MCF 10A (cell line): Measurements from ENCODE around the gene ZNF606. TPM values are rescaled to one million over a fixed set of nuclear protein-coding genes. Genes with fewer than 3 reads are reported as not detected.

Experiments used
- BruUV-seq: library from RNA; stranded (reverse); fragments of 400-500 nt; replicated peaks from 2 replicates; lab custom pipeline; 2021; lab: Mats Ljungman, UMichigan
- CTCF ChIA-PET: fragments of 300-600 bp; sonication (Branson Sonifier 250); formaldehyde crosslinking; extraction: SDS; loops from one replicate; lab custom pipeline; 2021; ENCODE audit warnings: antibody characterized with exemption, inconsistent platforms; lab: Yijun Ruan, JAX
- POLR2A ChIA-PET: fragments of 300-600, 350-650 bp; sonication (Branson Sonifier 250); formaldehyde crosslinking; extraction: SDS; loops from one replicate; lab custom pipeline; 2020; ENCODE audit warnings: antibody characterized with exemption, inconsistent platforms; lab: Yijun Ruan, JAX
- DNase-seq: peaks from one replicate; pipeline ENCODE4 v3.0.0-alpha.2; 2018; ENCODE audit not compliant: unreplicated experiment
- H3K27ac Mint-ChIP-seq: one replicate; pipeline ENCODE4 v1.8.0; 2022; ENCODE audit warnings: mild to moderate bottlenecking, low read depth, mixed read lengths; ENCODE audit not compliant: unreplicated experiment
- H3K27me3 Mint-ChIP-seq: one replicate; pipeline ENCODE4 v1.8.0; 2022; ENCODE audit warnings: mixed read lengths; ENCODE audit not compliant: insufficient read depth, unreplicated experiment
- H3K36me3 Mint-ChIP-seq: one replicate; pipeline ENCODE4 v1.8.0; 2022; ENCODE audit warnings: mild to moderate bottlenecking, moderate library complexity, mixed read lengths; ENCODE audit not compliant: insufficient read depth, unreplicated experiment
- H3K4me1 Mint-ChIP-seq: one replicate; pipeline ENCODE4 v1.8.0; 2022; ENCODE audit warnings: mixed read lengths; ENCODE audit not compliant: insufficient read depth, unreplicated experiment
- H3K4me3 Mint-ChIP-seq: one replicate; pipeline ENCODE4 v1.8.0; 2022; ENCODE audit warnings: mild to moderate bottlenecking, moderate library complexity, mixed read lengths; ENCODE audit not compliant: unreplicated experiment
- H3K9me3 Mint-ChIP-seq: one replicate; pipeline ENCODE4 v1.8.0; 2022; ENCODE audit warnings: mixed read lengths; ENCODE audit not compliant: unreplicated experiment
- CTCF ChIP-seq: fragments of 200-600 bp; IDR thresholded peaks from one replicate; pipeline ENCODE4 v1.8.0; 2022; ENCODE audit warnings: antibody characterized with exemption, mild to moderate bottlenecking; ENCODE audit not compliant: unreplicated experiment
- intact Hi-C: fragments of 100-400 bp; cut with micrococcal nuclease; formaldehyde crosslinking; loops from 2 replicates; pipeline ENCODE4 v1.14.1; 2022
- total RNA-seq: library from RNA; stranded (reverse); gene quantifications from 2 replicates; pipeline ENCODE4 v1.2.3, GENCODE V29; 2022

Gene ZNF606
- total RNA-seq, 1 experiment from 2014 or later, result 0.98 TPM

- DNase-seq, result no peak
- H3K27ac Mint-ChIP-seq, result no peak overlapping the region
- no peaks in the 10 kb centered on the region for H3K27me3 Mint-ChIP-seq
- no peaks in the 10 kb centered on the region for H3K4me1 Mint-ChIP-seq
- H3K36me3 Mint-ChIP-seq, result no peaks in the 10 kb centered on the region
- intact Hi-C loops, result no loop called here
- POLR2A ChIA-PET, result interaction anchor here (0.6 kb wide), 1 partner anchor 65 kb away, joined by 3 read pairs; no protein-coding TSS in a partner anchor
- peaks cover 26% of the 10 kb centered on the region for H3K9me3 Mint-ChIP-seq
- no peak overlapping the region for H3K4me3 Mint-ChIP-seq
- CTCF ChIA-PET, result no interaction called here
- no TSS peak for BruUV-seq
- TF ChIP-seq CTCF, result no peak
Observed at GRCh38 chr19:58040751-58041525, 38.3 kb upstream of the ZNF606 start.

GRCh38 chr19:58038688-58039204 is 36.1 kb upstream of the ZNF606 start:
- Mint-ChIP-seq H3K4me3 (no peak overlapping the region), H3K9me3 (peaks cover 30% of the 10 kb centered on the region), H3K36me3 (no peaks in the 10 kb centered on the region), H3K4me1 (no peaks in the 10 kb centered on the region), H3K27ac (no peak overlapping the region), H3K27me3 (no peaks in the 10 kb centered on the region)
- no peak for TF ChIP-seq CTCF
- no TSS peak for BruUV-seq
- POLR2A ChIA-PET, result no interaction called here
- no peak for DNase-seq
- CTCF ChIA-PET, result no interaction called here
- intact Hi-C loops, result no loop called here

- Mint-ChIP-seq H3K36me3 (no peaks in the 10 kb centered on the region), H3K4me3 (no peak overlapping the region), H3K27me3 (no peaks in the 10 kb centered on the region), H3K27ac (no peak overlapping the region), H3K4me1 (no peaks in the 10 kb centered on the region), H3K9me3 (peaks cover 30% of the 10 kb centered on the region)
- CTCF ChIA-PET, result no interaction called here
- no peak for TF ChIP-seq CTCF
- no TSS peak for BruUV-seq
- POLR2A ChIA-PET, result no interaction called here
- intact Hi-C loops, result no loop called here
- no peak for DNase-seq
Observed at GRCh38 chr19:58037927-58038687, 35.5 kb upstream of the ZNF606 start.

DNA sequence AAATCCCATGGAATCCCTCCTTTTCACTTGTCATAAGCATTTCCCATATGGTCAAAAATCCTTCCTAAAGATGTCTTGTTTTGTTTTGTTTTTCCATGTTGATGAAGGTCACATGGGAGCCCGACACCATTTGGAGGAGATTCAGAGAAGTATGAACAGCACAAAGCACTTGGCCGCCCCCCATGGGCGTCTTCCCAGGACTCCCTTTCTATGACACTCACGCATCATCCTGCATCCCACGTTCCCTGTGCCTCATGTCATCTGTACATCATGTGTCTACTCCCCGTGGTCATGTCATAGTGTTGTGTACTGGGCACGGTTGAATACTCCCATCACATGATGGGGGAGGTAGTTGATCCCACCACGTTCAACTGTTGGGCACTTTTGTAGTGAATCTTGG is 33.2 kb upstream of the ZNF606 start:
- Mint-ChIP-seq H3K27me3 (no peaks in the 10 kb centered on the region), H3K36me3 (no peaks in the 10 kb centered on the region), H3K27ac (no peak overlapping the region), H3K4me1 (no peaks in the 10 kb centered on the region), H3K4me3 (no peak overlapping the region), H3K9me3 (peaks cover 30% of the 10 kb centered on the region)
- no peak for DNase-seq
- TF ChIP-seq CTCF, result no peak
- intact Hi-C loops, result no loop called here
- CTCF ChIA-PET, result no interaction called here
- POLR2A ChIA-PET, result no interaction called here
- no TSS peak for BruUV-seq
